GM19455 (cell line): ENCODE results near the gene RBM38.
"Not testable (repeated sequence)": the region's sequence is repeated elsewhere in the genome, so short reads cannot be mapped to it uniquely, and the experiment has no call there.

Source experiments
- ATAC-seq: cut with Tn5 transposase; IDR thresholded peaks from one replicate; pipeline ENCODE4 v1.9.1; 2021; ENCODE audit not compliant: unreplicated experiment

Gene RBM38

DNA sequence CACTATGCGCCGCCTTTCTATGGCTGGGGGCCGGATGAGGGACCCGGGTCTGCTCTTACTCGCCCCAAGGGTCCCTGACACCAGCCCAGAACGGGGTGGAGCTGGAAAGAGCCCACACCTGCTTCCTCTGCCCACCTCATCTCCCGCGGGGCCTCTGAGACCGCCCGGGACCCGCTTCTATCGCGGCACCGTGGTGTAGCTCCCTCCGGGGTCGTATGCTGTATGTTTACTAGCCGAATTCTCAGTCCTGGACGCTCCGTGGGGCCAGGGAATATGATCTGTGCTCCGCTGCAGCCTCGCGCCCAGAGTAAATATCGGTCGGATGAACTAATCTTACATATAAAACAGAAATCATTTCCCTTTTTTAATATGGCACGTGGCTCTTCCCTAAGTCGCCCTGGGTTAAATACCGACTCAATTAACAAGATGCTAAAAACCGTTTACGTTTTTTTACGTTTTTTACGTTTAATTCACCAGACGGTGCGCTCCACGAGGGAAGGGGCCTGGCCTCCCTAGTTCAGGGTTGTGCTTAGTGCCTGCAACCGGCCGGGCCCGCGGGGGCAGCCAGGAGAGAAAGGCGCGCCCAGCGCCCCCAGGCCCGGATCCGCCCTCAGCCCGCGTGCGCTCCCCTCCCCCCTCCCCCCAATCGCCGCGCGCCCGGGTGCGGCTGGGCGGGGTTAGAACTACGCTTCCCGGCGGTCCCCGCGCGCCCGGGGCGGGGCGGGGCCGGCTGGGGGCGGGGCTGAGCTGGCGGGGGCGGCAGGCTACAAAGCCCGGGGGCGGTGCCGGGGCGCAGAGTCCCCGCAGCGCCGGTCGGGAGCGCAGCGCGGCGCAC is at the start of gene RBM38:
Gene RBM38 (plus strand): TSS at position 793 of the 835 bp plus-strand sequence. CDS start 186 bp downstream, outside the sequence.
- peak; percentile 51 for ATAC-seq

DNA sequence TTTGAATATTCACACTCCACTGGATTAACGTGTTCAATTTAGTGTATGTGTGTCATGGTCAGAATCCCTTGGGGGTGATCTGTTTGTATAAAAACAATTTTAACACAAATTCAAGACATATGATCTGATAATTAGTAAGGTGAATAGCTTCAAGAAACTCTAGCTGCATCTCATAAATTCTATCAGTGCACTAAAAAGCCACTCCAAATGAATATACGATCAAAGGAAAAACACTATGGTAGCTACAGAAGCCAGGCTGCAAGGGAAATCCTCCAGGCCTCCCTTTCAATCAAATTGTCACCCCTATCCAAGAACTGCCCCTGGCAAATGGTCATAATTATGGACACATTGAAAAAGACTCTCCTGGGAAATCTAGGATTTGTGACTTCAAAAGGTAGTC is 49.5 kb upstream of the RBM38 start:
- ATAC-seq: no peak

DNA sequence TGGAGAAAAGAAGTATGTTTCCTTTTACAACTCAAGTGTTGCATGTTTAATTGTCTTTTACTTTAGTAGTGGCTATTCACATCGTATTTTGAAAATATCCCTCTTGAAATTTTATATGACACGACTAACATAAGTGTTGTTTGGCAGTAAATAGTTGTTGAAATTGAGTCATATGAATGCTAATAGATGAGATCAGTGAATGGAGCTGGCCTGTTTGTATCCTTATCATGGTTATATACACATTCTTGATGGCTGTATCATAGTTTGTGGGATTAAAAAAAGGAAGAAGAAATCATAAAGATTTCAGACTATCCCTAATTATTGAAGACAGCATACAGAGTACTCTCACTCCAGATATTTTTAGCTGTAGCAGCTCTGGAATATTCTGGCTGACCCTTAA is 48.4 kb upstream of the RBM38 start:
- no peak for ATAC-seq

GRCh38 chr20:57346477-57346876 is 44.7 kb upstream of the RBM38 start:
- no peak for ATAC-seq

DNA sequence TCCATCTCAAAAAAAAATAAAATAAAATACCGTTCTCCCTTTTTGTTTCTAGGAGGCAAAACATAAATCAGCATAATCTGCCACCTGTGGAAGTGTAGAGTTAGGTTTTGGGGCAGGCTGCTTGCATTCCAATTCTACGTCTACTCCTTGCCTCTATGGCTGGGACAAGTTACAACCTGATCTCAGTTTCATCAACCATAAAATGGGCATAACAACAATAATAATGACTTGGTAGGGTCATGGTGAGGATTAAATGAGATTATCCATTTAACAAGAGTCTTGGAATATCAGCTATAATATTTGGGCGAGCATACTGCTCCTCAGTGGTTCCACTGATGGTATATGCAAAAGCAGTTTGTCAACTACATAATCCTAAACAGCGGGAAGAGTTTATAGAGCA is 43.8 kb upstream of the RBM38 start:
- no peak for ATAC-seq

GRCh38 chr20:57348200-57348921 is 42.8 kb upstream of the RBM38 start:
- ATAC-seq: not testable (repeated sequence)

GRCh38 chr20:57348922-57349574 is 42.1 kb upstream of the RBM38 start:
- ATAC-seq: not testable (repeated sequence)

DNA sequence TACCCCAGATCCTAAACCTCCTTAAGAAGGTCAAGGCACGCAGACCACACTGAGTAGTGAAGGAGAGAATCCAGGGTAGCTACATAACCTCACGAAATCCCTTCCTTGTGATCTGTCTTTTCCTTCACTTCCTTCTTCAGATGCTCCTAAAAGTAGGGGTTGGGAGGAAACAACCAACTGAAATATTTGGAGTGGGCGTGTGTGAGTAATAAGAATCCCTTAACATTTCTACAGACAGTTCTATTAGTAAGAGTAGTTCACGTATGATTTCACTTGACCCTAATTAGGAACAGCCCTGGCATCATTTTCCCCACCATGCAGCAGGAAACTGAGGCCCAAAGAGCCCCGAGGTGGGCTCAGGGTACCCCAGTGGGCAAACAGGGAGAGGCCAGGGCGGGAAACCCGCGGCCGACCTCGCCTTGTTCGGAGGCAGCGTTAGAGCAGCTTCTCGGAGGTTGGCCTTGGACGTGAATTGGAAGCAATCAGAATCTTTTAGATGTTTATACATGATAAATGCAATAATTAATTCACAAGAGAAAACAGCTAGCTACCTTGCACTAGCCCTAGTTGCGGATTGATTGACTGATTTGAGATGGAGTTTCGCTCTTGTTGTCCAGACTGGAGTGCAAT is 41.0 kb upstream of the RBM38 start:
- no peak for ATAC-seq

- ATAC-seq: not testable (repeated sequence)
These were observed 40.5 kb upstream of the RBM38 start for GRCh38 chr20:57350726-57351041.

DNA sequence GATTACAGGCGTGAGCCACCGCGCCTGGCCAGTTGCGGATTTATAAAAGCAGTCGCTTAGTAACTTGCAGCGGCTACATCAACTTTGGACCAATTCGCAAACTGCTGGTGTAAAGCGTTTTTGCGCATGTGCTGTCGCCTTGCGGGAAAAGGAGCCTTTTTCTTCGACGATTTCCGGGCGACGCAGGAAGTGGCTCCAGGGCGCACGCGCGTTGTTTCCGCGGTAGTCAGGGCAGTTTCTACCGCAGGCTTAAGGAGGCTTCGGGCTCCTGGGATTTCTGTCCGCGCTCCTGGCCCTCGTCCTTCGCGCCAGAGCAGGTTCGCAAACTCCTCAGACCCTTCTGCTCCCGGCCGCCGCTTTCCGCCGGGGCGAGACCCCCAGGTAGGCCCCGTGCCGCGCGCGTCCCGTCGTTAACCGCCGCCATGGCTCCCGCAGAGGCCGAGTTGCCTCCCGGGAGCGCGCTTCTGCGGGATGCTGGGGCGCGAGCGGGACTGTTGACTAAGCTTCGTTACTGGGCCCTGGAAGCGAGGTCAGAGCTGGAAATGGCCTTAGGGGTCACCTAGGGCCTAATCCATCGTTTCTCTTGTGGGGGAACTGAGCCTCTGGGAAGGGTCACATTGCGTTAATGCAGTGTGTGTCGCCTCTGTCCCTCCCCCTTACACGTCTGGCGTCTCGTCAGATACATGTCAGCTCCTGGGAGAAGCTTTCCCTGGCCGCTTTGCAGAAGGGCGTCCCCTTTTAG is 40.0 kb upstream of the RBM38 start, which contains the start of gene RAE1:
Gene RAE1 (plus strand): TSS at position 214 of the 742 bp plus-strand sequence. CDS start 2,784 bp downstream, outside the sequence.
- ATAC-seq: peak; percentile 84

GRCh38 chr20:57352305-57352704 is 38.9 kb upstream of the RBM38 start:
- ATAC-seq: no peak

DNA sequence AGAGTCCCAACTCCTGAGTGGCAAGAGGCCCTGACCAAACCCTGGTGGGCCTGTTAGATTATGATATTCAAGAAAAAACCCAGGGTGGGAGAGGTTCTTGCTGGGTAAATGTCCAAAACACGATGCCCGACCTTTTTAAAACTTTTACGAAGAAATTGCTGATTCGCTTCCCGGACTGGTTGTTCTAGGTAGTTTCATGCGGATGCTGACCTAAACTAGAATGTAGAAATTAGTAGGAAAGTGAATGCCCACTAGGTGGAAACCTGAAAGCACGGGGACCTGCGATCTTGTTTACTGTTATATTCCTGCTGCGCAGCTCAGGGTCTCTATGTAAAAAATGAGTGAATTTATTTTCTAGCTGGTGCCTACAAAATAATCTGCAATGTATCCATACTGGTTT is 37.8 kb upstream of the RBM38 start:
- ATAC-seq: no peak

DNA sequence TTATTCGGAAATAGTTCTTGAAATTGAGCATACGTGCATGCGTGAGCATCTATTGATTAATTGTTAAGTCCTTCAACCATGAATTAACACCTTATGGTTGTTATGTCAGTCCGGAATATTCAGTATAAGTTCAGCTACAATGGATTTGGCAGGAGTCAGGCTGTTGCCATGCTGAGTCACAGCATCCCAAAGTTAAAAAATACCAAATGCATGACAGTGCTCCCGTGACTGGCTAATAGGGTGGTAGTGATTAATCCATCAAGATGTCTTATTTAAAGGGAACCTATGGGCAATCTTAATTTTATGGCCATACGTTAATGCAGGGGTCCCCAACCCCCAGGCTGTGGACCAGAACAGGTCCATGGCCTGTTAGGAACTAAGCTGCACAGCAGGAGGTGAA is 29.7 kb upstream of the RBM38 start:
- ATAC-seq: no peak

- ATAC-seq: no peak
These were observed 26.7 kb upstream of the RBM38 start for GRCh38 chr20:57364451-57364850.

DNA sequence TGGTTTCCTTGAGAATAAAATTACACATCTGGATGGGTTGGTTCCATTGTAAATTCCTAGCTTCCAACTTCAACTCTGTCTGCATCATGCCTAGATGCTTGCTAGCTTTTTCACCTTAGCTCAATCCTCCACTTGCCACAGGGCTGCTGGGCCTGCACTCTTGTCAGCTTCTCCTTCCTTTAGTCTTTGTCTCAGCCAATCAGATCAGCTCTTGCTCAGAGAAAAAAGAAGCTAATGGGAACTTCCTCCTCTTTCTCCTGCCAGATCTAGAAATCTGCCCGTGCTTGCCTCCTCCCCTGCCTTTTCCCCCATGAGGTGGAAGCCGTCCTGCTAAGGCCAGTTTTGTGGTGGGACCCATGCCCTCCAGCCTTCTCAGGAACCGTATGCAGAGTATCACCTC is 21.6 kb upstream of the RBM38 start:
- no peak for ATAC-seq

- no peak for ATAC-seq
These were observed 20.9 kb upstream of the RBM38 start for GRCh38 chr20:57370316-57370715.

- ATAC-seq: no peak
These were observed 19.8 kb upstream of the RBM38 start for GRCh38 chr20:57371363-57371762.

GRCh38 chr20:57372157-57372556 is 19.0 kb upstream of the RBM38 start:
- ATAC-seq: no peak

DNA sequence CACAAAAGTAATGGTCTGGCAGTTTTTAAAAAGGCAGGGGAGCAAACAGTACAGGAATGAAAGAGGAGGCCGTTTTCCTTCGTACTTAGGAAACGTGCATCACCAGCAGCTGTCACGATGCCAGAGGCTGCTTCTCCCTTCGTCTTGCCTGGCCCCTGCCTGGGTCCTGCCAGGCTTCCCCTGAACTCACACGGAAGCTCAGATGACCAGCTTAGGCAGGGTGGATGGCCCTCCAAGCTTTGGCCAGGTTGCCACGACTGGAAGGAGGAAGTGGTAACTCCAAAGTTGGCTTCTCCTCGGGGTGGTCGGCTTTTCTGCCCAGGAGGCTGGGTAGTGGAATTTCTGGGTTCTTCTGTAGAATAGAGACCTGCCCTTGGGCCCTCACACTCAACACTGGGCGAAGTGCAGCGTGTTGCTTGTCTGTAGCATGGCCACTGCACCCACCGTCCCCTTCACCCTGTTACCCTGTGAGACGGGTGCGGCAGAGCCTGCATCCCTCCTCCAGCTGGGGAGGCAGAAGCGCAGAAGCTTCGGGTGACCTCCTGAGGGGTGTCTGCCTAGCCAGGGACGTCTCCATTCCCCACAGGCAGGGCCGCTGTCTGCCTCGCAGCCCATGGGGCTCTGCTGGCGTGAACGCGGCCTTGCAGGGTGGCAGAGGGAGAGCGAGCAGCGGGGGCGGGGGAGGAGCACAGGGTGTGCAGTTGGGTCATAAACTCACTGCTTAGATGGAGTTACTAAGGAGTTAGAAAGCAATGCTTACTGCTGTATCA is 18.4 kb upstream of the RBM38 start:
- no peak for ATAC-seq
